Epithelial cell of proximal tubule (primary cell): ENCODE data around the gene CCR5AS.

Experiments
- DNase-seq: peaks from one replicate; pipeline ENCODE4 v3.0.0-alpha.2; 2011; ENCODE audit warnings: low read depth
- H3K4me3 ChIP-seq: 2 replicates; pipeline ENCODE4 v1.5.1; 2011; ENCODE audit warnings: low read depth, mild to moderate bottlenecking, low read length
- TF ChIP-seq, protein P1 (sequence below): conservative IDR thresholded peaks from 2 replicates; pipeline ENCODE4 v1.5.1; 2012; ENCODE audit warnings: low read depth, mild to moderate bottlenecking, low read length

The CCR5AS gene

DNA sequence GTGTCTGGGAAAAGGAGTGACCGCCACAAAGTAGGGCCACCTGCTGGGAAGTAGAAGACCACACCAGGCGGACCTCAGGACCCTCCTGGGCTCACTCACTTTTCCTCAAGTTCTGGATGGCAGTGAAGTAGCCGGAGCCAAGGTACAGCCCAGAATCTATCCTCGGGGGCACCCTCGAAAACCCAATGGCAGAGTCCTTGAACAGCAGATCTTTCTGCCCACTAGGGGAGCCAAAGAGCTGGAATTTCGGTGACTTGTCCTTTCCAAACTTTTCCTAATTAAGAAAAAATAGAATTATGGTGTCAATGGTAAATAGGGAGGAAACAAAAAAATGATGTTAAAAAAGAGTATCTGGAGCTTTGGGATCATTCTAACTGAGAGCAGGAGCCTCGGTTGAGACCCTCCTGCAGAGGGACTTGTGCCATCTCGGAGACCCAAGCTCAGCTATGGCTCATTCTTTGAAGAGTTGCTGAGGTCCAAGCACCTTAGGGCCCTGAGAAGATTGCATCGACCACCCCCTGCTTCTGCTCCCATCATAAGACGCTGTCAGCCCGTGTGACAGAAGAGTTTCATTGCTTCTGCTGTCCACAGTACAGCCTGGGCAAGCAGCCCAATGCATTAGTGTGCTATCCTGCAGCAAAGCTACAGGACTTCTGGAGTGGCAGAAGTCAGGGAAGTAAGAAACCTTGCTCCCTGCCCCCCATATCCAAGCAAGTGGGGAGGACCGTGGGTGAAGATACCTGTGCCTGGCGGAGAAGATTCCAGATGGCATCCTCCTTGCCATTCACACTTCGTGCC lies 43.1 kb upstream of the CCR5AS start:
- TF ChIP-seq, protein P1, sequence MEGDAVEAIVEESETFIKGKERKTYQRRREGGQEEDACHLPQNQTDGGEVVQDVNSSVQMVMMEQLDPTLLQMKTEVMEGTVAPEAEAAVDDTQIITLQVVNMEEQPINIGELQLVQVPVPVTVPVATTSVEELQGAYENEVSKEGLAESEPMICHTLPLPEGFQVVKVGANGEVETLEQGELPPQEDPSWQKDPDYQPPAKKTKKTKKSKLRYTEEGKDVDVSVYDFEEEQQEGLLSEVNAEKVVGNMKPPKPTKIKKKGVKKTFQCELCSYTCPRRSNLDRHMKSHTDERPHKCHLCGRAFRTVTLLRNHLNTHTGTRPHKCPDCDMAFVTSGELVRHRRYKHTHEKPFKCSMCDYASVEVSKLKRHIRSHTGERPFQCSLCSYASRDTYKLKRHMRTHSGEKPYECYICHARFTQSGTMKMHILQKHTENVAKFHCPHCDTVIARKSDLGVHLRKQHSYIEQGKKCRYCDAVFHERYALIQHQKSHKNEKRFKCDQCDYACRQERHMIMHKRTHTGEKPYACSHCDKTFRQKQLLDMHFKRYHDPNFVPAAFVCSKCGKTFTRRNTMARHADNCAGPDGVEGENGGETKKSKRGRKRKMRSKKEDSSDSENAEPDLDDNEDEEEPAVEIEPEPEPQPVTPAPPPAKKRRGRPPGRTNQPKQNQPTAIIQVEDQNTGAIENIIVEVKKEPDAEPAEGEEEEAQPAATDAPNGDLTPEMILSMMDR, result peak; percentile 74
- H3K4me3 ChIP-seq, result no peak overlapping the region
- DNase-seq, result no peak

DNA sequence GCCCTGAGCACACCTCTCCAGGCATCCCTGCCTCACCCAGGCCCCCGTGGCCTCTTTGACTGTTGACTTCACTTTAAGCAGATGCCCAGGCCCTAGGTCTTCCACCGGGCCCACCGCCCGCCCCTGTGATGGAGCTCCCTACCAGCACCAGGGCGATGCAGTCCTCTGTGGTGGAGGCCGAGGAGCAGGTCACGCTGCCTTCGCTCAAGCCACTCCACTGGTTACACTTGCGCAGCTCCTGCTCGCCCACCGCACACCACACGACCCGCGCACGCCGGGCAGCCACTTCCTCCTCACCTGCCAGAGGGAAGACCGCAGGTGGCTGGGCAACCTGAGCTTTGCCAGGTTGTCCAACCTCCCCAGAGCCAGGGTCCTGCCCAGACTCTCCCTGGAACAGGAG lies 41.9 kb upstream of the CCR5AS start:
- DNase-seq, result no peak
- TF ChIP-seq, protein P1, result no peak
- no peak overlapping the region for H3K4me3 ChIP-seq

DNA sequence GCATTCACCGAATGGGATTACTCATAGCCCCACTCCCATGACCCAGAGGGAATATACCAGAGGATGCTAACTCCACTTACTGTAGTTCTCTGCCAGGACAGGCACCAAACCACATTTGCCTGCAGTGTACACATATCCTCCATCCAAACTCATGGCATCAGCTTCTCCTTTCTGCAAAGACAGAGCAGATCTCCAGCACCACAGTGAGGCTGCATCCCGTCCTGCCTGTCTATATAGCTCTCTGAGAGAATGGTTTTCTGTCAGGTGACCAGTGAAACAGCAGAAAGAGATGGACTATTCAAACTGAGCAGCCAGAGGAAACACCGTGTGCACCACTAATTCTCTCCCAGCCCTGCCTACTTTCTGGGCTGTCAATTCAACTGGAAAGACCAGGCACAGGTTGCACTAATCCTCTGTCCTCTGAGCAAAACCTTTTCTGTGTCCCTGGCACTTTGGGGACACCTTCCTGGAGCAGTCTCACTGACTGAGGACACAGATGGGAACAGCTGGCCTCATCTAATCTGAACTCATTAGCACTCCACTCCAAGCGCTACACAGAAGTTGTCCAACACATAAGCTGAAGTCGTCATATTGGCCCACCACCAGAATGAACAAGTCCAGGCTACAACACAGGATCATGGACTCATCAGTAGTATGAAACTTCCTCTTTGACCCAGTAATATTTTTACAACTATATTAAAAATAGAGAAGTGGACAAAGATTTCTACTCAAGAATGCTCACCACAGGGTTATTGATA lies 40.5 kb upstream of the CCR5AS start:
- TF ChIP-seq, protein P1, result no peak
- DNase-seq, result no peak
- no peak overlapping the region for H3K4me3 ChIP-seq

DNA sequence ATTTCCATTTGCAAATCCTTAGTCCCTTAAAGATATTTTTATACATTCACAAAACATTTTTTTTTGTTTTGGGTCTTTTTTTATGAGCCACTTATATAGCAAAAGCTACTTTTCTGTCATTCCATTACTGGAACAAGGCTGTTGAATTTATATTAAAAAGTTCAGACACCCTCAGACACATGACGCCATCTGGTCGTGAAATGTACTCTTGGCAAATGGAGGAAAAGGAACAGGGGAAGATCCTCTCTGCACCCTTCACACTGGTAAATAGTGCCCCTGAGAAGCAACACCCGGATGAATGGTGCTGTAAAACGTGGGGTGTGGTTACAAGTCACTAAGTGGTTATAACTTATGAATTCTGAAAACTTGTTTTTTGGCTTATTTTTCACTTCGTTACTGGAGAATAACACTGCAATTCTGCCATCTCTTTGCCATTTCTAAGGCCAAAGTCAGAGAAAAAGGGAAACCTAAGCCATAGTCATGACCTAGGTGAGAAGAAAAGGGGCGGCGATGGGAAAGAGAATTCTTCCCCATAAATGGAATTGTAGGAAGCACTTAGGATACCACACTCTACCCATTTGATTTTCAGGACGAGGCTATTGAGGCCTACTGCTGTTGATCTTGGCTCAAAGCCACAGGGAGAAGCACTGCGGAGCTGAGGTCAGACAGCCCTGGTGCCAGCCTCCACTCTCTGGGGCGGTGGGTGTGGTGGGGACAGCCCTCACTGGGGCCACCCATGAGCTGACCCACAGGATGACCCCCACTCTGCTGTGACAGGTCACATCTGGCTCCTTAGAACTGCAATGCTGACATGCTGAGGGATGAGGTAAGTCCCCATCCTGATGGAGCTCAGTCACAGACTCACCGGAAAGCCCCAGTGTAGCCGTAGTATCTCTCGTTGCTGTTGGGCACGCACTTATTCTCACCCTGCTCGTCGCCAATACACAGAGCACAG lies 36.0 kb upstream of the CCR5AS start:
- no peak for DNase-seq
- TF ChIP-seq, protein P1, result peak; percentile 66
- no peak overlapping the region for H3K4me3 ChIP-seq

DNA sequence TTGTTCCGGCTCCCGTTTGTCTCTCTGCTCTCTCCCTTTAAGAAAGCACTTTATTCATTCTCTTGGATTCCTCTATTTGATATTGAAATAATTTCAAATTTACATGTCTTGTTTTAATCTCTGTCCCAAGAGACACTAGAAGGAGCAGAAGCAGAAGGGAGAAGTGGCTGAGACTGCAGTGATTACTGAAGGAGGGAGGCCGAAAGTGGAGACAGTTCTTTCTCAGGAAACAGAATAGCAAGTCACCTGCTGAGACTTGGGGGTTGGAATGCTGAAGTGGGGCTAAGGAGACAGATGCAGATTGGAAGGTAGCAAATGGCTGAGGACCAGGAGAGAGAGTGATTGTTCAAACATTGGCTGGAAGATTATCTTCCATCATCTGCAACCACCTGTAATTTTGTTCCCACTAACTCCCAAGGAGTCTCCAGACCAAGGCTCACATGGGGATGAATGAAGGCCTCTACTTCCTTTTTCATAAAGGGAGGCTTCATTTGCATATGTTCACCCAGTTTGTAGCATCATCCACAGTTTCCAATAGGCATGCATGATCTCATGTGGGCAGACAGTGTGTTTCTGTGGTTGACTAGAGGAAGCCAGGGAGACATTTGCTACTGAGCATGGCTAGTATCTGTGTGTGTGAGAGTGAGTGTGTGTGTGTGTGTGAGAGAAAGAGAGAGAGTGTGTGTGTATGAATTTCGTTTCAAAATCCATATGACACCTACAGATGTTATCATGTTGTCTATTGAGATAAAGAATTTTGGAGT lies 33.8 kb upstream of the CCR5AS start:
- TF ChIP-seq, protein P1, result no peak
- no peak for DNase-seq
- H3K4me3 ChIP-seq, result no peak overlapping the region

DNA sequence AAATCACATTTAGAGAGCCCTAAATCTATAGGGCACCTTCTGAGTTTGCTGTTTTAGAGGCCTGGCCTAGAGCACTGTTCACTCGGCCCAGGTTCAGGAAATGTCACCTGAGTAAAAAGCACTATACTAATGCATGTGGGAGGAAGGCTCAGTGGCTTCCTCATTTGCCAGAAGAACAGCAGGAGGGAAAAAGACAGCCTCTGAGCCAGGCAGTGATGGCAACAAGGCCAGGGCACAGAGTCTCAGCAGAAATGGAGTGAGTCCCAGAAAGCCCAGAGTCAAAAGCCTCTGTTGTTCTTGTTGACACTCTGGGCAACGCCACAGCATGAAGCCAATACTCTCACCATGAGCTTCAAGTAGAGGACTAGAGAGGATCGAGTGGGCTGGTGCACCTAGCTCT lies 32.0 kb upstream of the CCR5AS start:
- TF ChIP-seq, protein P1, result no peak
- no peak overlapping the region for H3K4me3 ChIP-seq
- no peak for DNase-seq
